Lower leg skin (tissue), 3 donors: Measurements from ENCODE around the gene TDRKH.

ENCODE experiments used
- CTCF ChIP-seq, 3 donors: fragments of 450-650 bp; IDR thresholded peaks; one replicate each; pipeline ENCODE4 v1.5.1; 2016; ENCODE audit warnings: antibody characterized with exemption in 3 of 3, mild to moderate bottlenecking in 3 of 3, moderate library complexity in 2 of 3
- POLR2A ChIP-seq, 2 donors: fragments of 450-650 bp; IDR thresholded peaks; one replicate each; pipeline ENCODE4 v1.6.1; 2016 to 2017; ENCODE audit warnings: antibody characterized with exemption in 2 of 2, mild to moderate bottlenecking in 1 of 2, moderate library complexity in 1 of 2

- TF ChIP-seq POLR2A (IDR thresholded peaks at IDR 0.05), result no peak
- no peak for TF ChIP-seq CTCF (IDR thresholded peaks at IDR 0.05)
These were observed 16.6 kb downstream of the TDRKH start for GRCh38 chr1:151773702-151774101.
